ENCODE data around the gene ADAMTSL3.

GRCh38 chr15:83930392-83931212 is 276.7 kb downstream of the ADAMTSL3 start:
- TF ChIP-seq CTCF (IDR thresholded peaks at IDR 0.05; ENCODE audit: low read depth, low read length) (no peak), EZH2phosphoT487 (IDR thresholded peaks at IDR 0.05; ENCODE audit: low read depth) (no peak)
